Psoas muscle (tissue), 8 donors: ENCODE measurements around the gene TFPI. TPM values are rescaled to one million over a fixed set of nuclear protein-coding genes. Genes with fewer than 3 reads are reported as not detected.
"Not testable (repeated sequence)": the region's sequence is repeated elsewhere in the genome, so short reads cannot be mapped to it uniquely, and the experiment has no call there.

Experiments
- ATAC-seq, 4 donors: fragments of 200-7000 bp; cut with Tn5 transposase; one replicate each; pipeline ENCODE4 v1.9.1; 2020; ENCODE audit warnings: moderate library complexity in 3 of 4, mild to moderate bottlenecking in 2 of 4
- DNase-seq, 2 donors: peaks; one replicate each; pipeline ENCODE4 v3.0.0-alpha.2; 2020
- H3K27ac ChIP-seq: fragments of 200-600 bp; one replicate; pipeline ENCODE4 v1.8.0; 2022
- H3K27me3 ChIP-seq, 3 donors: fragments of 200-600 bp in 1 of 3; one replicate each; pipeline versions ENCODE4 v1.6.1 to v1.8.0; 2013 to 2022; ENCODE audit warnings: low read length in 2 of 3, mild to moderate bottlenecking in 2 of 3, moderate library complexity in 1 of 3; ENCODE audit not compliant: insufficient read depth in 3 of 3
- H3K36me3 ChIP-seq, 2 donors: fragments of 200-600 bp in 1 of 2; one replicate each; pipeline versions ENCODE4 v1.6.1 to v1.8.0; 2013 to 2022; ENCODE audit warnings: low read depth in 1 of 2, mild to moderate bottlenecking in 1 of 2, moderate library complexity in 1 of 2; ENCODE audit not compliant: insufficient read depth in 1 of 2
- H3K4me1 ChIP-seq: fragments of 200-600 bp; one replicate; pipeline ENCODE4 v1.8.0; 2022
- H3K4me3 ChIP-seq: fragments of 200-600 bp; one replicate; pipeline ENCODE4 v1.8.0; 2022; ENCODE audit warnings: mild to moderate bottlenecking
- H3K9me3 ChIP-seq: fragments of 200-600 bp; one replicate; pipeline ENCODE4 v1.8.0; 2022
- CTCF ChIP-seq: fragments of 200-600 bp; IDR thresholded peaks from one replicate; pipeline ENCODE4 v1.8.0; 2022; ENCODE audit warnings: antibody characterized with exemption
- WGBS, 3 donors: extraction: QIAGEN DNeasy Blood & Tissue Kit; methylation state at CpG; one replicate each; pipeline versions ENCODE4 v1.1.6 to v1.1.7; 2013; 5-methylcytosine and 5-hydroxymethylcytosine counted together
- intact Hi-C, 2 donors: fragments of 100-400 bp; cut with DNase I; formaldehyde crosslinking; loops; one replicate each; pipeline versions ENCODE4 v1.11.0 to v1.14.2; 2022
- polyA plus RNA-seq, 3 donors: library from polyadenylated mRNA; stranded (reverse); fragments of 200-250 nt; gene quantifications; one replicate each; pipeline ENCODE4 v1.2.3, GENCODE V29; 2013
- total RNA-seq, 4 donors: library from RNA; stranded (reverse); fragmentation: NEBNext Ultra II Directional in 2 of 4; extraction: Animal tissue kit (Norgen Biotek cat#: 25700) in 2 of 4; gene quantifications; one replicate each; pipeline versions ENCODE4 v1.2.1 to v1.2.4, GENCODE V29; 2021 to 2023
- donor health status: healthy with polysubstance abuse.
- donor health status: DM: no; HTN: no; CAD: no; lungs with moderate emphysema.
- donor health status: Bipolar disorder and iron deficiency.
- donor health status: healthy.
- donor health status: DM: yes; HTN: yes; CAD: no.
- donor health status: DM: no; HTN: no; CAD: no.
- donor health status: DM: no; HTN: no; CAD: no.
- donor health status: DM: yes; HTN: yes; CAD: no.

The TFPI gene
- total and polyA plus RNA-seq, 7 donors = 15.0 to 96.0 (median 42.6) TPM

GRCh38 chr2:187519419-187520120 is 34.7 kb downstream of the TFPI start:
- Histone ChIP-seq H3K4me3 (no peak overlapping the region), H3K9me3 (peaks cover 10% of the 10 kb centered on the region), H3K36me3 (peaks cover 2 to 40% of the 10 kb centered on the region in 2 donors), H3K4me1 (no peaks in the 10 kb centered on the region), H3K27ac (no peak overlapping the region), H3K27me3 (no peaks in the 10 kb centered on the region)
- ATAC-seq (no peak), DNase-seq (no peak)
- no peak for TF ChIP-seq CTCF
- intact Hi-C loops = no loop called here
- WGBS, 3 donors = 79 to 88% (median 85%) methylated on average over 7 of the region's 7 CpGs

DNA sequence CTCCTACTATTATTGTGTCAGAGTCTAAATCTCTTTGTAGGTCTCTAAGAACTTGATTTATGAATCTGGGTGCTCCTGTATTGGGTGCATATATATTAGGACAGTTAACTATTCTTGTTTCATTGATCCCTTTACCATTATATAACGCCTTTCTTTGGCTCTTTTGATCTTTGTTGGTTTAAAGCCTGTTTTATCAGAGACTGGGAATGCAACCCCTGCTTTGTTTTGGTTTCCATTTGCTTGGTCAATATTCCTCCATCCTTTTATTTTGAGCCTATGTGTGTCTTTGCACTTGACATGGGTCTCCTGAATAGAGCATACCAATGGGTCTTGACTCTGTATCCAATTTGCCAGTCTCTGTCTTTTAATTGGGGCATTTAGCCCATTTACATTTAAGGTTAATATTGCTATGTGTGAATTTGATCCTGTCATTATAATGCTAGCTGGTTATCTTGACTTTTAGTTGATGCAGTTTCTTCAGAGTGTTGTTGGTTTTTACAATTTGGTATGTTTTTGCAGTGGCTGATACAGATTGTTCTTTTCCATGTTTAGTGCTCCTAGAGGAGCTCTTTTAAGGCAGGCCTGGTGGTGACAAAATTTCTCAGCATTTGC is 36.4 kb downstream of the TFPI start:
- H3K4me3 ChIP-seq, H3K27ac ChIP-seq, H3K27me3 ChIP-seq, ATAC-seq, H3K4me1 ChIP-seq, intact Hi-C loops, DNase-seq: not testable (repeated sequence)
- Histone ChIP-seq H3K9me3 (peaks cover 10% of the 10 kb centered on the region), H3K36me3 (peaks cover 2 to 38% of the 10 kb centered on the region in 2 donors)
- WGBS, 3 donors = 88 to 100% (median 88%) methylated on average over 1 of the region's 1 CpG

GRCh38 chr2:187516630-187517510 is 37.4 kb downstream of the TFPI start:
- H3K27ac ChIP-seq, H3K27me3 ChIP-seq, ATAC-seq, DNase-seq, H3K4me1 ChIP-seq, H3K4me3 ChIP-seq, intact Hi-C loops: not testable (repeated sequence)
- H3K36me3 ChIP-seq = peaks cover 2 to 28% of the 10 kb centered on the region in 2 donors
- H3K9me3 ChIP-seq = peaks cover 10% of the 10 kb centered on the region
- 92 to 96% (median 94%) methylated on average over 15 of the region's 15 CpGs for WGBS, 3 donors

DNA sequence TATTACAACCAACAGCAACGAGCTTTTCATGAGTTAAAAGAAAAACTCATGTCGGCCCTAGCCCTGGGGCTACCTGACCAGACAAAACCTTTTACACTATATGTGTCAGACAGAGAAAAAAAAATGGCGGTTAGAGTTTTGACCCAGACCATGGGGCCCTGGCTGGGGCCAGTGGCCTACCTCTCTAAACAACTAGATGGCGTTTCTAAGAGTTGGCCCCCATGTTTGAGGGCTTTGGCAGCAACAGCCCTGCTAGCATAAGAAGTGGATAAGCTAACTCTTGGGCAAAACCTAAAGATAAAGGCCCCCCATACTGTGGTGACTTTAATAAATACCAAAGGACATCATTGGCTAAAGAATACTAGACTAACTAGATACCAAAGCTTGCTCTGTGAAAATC is 39.3 kb downstream of the TFPI start:
- Histone ChIP-seq H3K36me3 (peaks cover 2 to 13% of the 10 kb centered on the region in 2 donors), H3K9me3 (peaks cover 10% of the 10 kb centered on the region), H3K27ac (no peak overlapping the region), H3K4me1 (no peaks in the 10 kb centered on the region), H3K4me3 (no peak overlapping the region), H3K27me3 (no peaks in the 10 kb centered on the region)
- no peak for DNase-seq
- intact Hi-C loops = no loop called here
- no peak for ATAC-seq
- no peak for TF ChIP-seq CTCF
- 93 to 96% (median 95%) methylated on average over 4 of the region's 4 CpGs for WGBS, 3 donors

DNA sequence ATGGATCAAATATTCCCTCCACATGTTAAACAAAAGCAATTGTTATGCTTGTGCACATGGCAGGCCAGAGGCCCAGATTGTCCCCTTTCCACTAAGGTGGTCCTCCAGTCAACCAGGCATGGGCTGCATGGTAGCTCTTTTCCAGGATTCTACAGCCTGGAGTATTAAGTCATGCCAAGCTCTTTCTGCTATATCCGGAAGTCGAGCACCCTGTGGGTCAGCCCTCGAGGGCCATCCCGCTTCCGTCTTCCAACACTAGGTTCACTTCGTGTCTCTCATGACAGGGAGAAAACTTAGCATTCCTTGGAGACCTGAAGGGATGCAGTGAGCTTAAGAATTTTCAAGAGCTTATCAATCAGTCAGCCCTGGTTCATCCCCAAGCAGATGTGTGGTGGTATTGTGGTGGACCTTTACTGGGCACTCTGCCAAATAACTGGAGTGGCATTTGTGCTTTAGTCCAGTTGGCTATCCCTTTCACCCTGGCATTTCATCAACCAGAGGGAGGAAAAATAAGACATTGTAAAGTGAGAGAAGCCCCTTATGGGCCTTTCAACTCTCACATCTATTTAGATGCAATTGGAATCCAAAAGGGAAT is 39.9 kb downstream of the TFPI start:
- intact Hi-C loops, ATAC-seq, DNase-seq, H3K36me3 ChIP-seq, H3K27me3 ChIP-seq, H3K27ac ChIP-seq, H3K4me3 ChIP-seq, H3K4me1 ChIP-seq: not testable (repeated sequence)
- peaks cover 10% of the 10 kb centered on the region for H3K9me3 ChIP-seq
- 86 to 88% (median 87%) methylated on average over 6 of the region's 6 CpGs for WGBS, 3 donors

DNA sequence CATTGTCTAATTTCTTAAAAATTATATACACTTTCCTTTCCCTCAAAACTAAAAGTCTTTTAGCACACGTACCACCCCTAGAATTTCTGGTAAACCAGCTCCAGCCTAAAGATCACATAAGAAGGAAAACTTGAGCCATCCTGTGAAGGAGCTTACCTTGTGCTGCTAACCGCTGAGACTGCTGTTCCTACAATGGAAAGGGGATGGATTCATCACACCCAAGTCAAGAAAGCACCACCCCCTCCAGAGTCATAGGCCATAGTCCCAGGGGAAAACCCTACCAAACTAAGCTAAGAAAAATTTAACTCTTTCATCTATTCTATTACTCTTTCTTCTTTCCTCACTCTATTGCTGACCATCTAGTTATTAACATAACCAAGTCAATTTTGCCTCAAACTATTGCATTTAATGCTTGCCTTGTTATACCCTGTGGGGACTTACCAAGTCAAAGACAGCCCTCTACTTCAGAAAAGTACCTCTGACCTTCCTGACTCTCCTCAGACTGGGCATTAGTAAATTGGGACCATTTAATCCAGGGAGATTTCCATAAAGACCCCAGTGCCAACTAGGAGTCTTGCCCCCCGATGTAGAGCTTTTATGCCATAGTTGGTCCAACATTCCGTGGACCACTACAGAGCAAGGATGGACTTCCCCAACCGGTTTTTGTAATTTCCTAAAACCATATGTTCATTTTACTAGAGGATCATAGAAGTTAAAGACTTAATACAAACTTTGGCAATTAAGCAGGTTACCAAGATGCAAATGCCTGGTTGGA is 40.6 kb downstream of the TFPI start:
- ATAC-seq, H3K27ac ChIP-seq, intact Hi-C loops, H3K36me3 ChIP-seq, DNase-seq, H3K4me1 ChIP-seq, H3K27me3 ChIP-seq, H3K4me3 ChIP-seq: not testable (repeated sequence)
- peaks cover 10% of the 10 kb centered on the region for H3K9me3 ChIP-seq
- WGBS, 3 donors = 91 to 92% (median 91%) methylated on average over 5 of the region's 5 CpGs
